Small intestine (tissue), 7 donors: Measurements from ENCODE around the gene B3GAT2. TPM values are rescaled to one million over a fixed set of nuclear protein-coding genes. Genes with fewer than 3 reads are reported as not detected.

Source experiments
- DNase-seq, 2 donors: peaks; one replicate each; pipeline versions ENCODE4 v3.0.0 to v3.0.0-alpha.2; 2013
- FAIRE-seq: peaks from 2 replicates; lab custom pipeline; 2012; peaks lifted over from hg19 to GRCh38; lab: Jason Lieb, UNC
- H3K27ac ChIP-seq, 3 donors: one replicate each; pipeline ENCODE4 v1.5.1; 2013; ENCODE audit warnings: low read length in 2 of 3, mild to moderate bottlenecking in 2 of 3, control low read depth in 1 of 3, inconsistent platforms in 1 of 3, low read depth in 1 of 3, moderate library complexity in 1 of 3
- H3K27me3 ChIP-seq, 3 donors: one replicate each; pipeline ENCODE4 v1.6.1; 2013; ENCODE audit warnings: low read length in 3 of 3, inconsistent platforms in 1 of 3; ENCODE audit not compliant: control insufficient read depth in 3 of 3, insufficient read depth in 3 of 3
- H3K36me3 ChIP-seq, 3 donors: one replicate each; pipeline ENCODE4 v1.6.1; 2013; ENCODE audit warnings: low read length in 3 of 3, inconsistent platforms in 1 of 3, low read depth in 1 of 3, mild to moderate bottlenecking in 1 of 3, moderate library complexity in 1 of 3; ENCODE audit not compliant: control insufficient read depth in 3 of 3, insufficient read depth in 2 of 3
- H3K4me1 ChIP-seq, 3 donors: one replicate each; pipeline ENCODE4 v1.6.1; 2013; ENCODE audit warnings: low read length in 2 of 3, inconsistent platforms in 1 of 3, low read depth in 1 of 3, mild to moderate bottlenecking in 1 of 3, moderate library complexity in 1 of 3; ENCODE audit not compliant: control insufficient read depth in 3 of 3, insufficient read depth in 2 of 3
- H3K4me3 ChIP-seq, 3 donors: one replicate each; pipeline ENCODE4 v1.5.1; 2013; ENCODE audit warnings: low read length in 3 of 3, control low read depth in 1 of 3, inconsistent platforms in 1 of 3, low read depth in 1 of 3, mild to moderate bottlenecking in 1 of 3, moderate library complexity in 1 of 3
- H3K9me3 ChIP-seq, 2 donors: one replicate each; pipeline ENCODE4 v1.6.1; 2013; ENCODE audit warnings: low read depth in 1 of 2, low read length in 1 of 2; ENCODE audit not compliant: control insufficient read depth in 2 of 2, insufficient read depth in 1 of 2
- WGBS, 3 donors: extraction: QIAGEN DNeasy Blood & Tissue Kit; methylation state at CpG; one replicate each; pipeline ENCODE4 v1.1.7; 2013; 5-methylcytosine and 5-hydroxymethylcytosine counted together
- polyA plus RNA-seq, 4 donors: library from polyadenylated mRNA; stranded (reverse) in 3 of 4; unstranded in 1 of 4; fragments of 200-250 nt in 3 of 4; fragments of 120-200 nt in 1 of 4; gene quantifications; one replicate each; pipeline versions ENCODE4 v1.2.1 to v1.2.3, GENCODE V29; 2013
- donor health status: healthy with polysubstance abuse.
- donor health status: control.
- donor health status: control.
- donor health status: Bipolar disorder and iron deficiency.
- donor health status: healthy.

B3GAT2 gene
- polyA plus RNA-seq, 4 donors, result 0.12 to 1.8 (median 0.25) TPM

GRCh38 chr6:70863343-70863742 lies 93.5 kb downstream of the B3GAT2 start:
- 75 to 85% (median 83%) methylated on average over 3 of the region's 3 CpGs for WGBS, 3 donors
- Histone ChIP-seq H3K27ac (no peak overlapping the region), H3K9me3 (no peaks in the 10 kb centered on the region), H3K36me3 (peaks cover 0 to 8% (median 0%) of the 10 kb centered on the region in 3 donors), H3K4me3 (no peak overlapping the region), H3K27me3 (no peaks in the 10 kb centered on the region), H3K4me1 (no peaks in the 10 kb centered on the region)
- DNase-seq (no peak), FAIRE-seq (no peak)

GRCh38 chr6:70860920-70861319 lies 95.9 kb downstream of the B3GAT2 start:
- FAIRE-seq (no peak), DNase-seq (no peak)
- Histone ChIP-seq H3K27me3 (no peaks in the 10 kb centered on the region), H3K36me3 (peaks cover 0 to 14% (median 4%) of the 10 kb centered on the region in 3 donors), H3K4me1 (no peaks in the 10 kb centered on the region), H3K27ac (no peak overlapping the region), H3K4me3 (no peak overlapping the region), H3K9me3 (no peaks in the 10 kb centered on the region)
- WGBS, 3 donors, result 70 to 88% (median 79%) methylated on average over 1 of the region's 1 CpG

DNA sequence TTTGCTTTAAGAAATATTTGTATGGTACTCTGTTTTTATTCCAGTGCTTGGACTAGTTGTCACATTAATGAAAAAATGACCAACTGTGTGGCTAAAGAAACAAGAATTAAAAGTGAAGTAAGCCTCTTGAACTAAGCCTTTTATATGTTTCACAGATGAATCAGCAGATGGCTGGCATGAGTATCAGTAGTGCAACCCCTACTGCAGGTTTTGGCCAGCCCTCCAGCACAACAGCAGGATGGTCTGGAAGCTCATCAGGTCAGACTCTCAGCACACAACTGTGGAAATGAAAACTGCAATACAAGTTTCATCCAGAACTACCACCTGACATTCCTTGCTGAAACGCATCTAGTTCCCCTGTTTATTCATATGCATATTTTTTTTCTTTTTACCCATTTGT lies 96.8 kb downstream of the B3GAT2 start:
- DNase-seq (no peak), FAIRE-seq (no peak)
- H3K4me3 ChIP-seq, result no peak overlapping the region
- H3K9me3 ChIP-seq, result no peaks in the 10 kb centered on the region
- H3K27ac ChIP-seq, result no peak overlapping the region
- no peaks in the 10 kb centered on the region for H3K27me3 ChIP-seq
- H3K36me3 ChIP-seq, result peaks cover 0 to 14% (median 4%) of the 10 kb centered on the region in 3 donors
- no peaks in the 10 kb centered on the region for H3K4me1 ChIP-seq
- WGBS, 3 donors, result 91 to 94% (median 94%) methylated on average over 1 of the region's 1 CpG

- no peaks in the 10 kb centered on the region for H3K9me3 ChIP-seq
- 89 to 92% (median 91%) methylated on average over 5 of the region's 5 CpGs for WGBS, 3 donors
- H3K4me1 ChIP-seq, result no peaks in the 10 kb centered on the region
- H3K36me3 ChIP-seq, result peaks cover 0 to 14% (median 4%) of the 10 kb centered on the region in 3 donors
- H3K27ac ChIP-seq, result no peak overlapping the region
- no peaks in the 10 kb centered on the region for H3K27me3 ChIP-seq
- DNase-seq, result no peak
- H3K4me3 ChIP-seq, result no peak overlapping the region
- FAIRE-seq, result no peak
Measured at GRCh38 chr6:70857387-70858077, 99.3 kb downstream of the B3GAT2 start.

- H3K27me3 ChIP-seq, result no peaks in the 10 kb centered on the region
- DNase-seq (no peak), FAIRE-seq (no peak)
- no peak overlapping the region for H3K27ac ChIP-seq
- H3K4me1 ChIP-seq, result no peaks in the 10 kb centered on the region
- no peaks in the 10 kb centered on the region for H3K9me3 ChIP-seq
- no peak overlapping the region for H3K4me3 ChIP-seq
- peaks cover 0 to 3% (median 2%) of the 10 kb centered on the region in 3 donors for H3K36me3 ChIP-seq
Measured at GRCh38 chr6:70852667-70853246, 104.1 kb downstream of the B3GAT2 start.

DNA sequence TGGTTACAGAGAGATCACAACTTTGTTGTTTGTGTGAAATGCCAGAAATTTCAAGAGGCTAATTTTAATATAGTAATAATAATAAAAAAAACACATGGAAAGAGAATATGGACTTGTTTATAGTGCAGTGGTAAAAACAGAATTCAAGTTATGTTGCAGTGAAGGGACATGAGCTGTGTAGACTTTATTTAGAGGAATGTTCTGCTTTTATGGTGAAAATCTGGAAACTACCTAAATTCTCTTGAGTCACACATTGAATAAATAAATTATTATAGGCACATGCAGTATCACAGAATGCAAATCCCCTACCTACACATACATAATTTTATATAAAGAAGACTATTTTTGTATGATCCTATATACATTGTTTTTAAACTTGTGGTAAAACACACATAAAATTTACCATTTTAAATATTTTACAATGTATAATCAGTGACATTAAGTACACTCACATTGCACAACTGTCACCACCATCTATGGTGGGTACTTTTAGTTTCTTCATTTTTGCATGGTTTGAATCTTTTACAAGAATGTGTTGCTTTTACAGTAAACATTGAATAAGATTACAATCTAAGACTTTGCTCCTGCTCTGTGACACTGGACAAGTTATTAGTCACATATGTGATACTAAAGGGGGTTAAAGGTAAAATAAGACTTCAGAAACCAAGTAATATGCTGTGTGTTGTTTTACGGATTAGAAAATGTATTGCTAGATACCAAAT lies 107.4 kb downstream of the B3GAT2 start:
- H3K9me3 ChIP-seq, result no peaks in the 10 kb centered on the region
- no peak overlapping the region for H3K27ac ChIP-seq
- FAIRE-seq, result no peak
- DNase-seq, result peak; percentile 26 to 54
- no peaks in the 10 kb centered on the region for H3K4me1 ChIP-seq
- no peaks in the 10 kb centered on the region for H3K27me3 ChIP-seq
- no peak overlapping the region for H3K4me3 ChIP-seq
- peaks cover 0 to 7% (median 0%) of the 10 kb centered on the region in 3 donors for H3K36me3 ChIP-seq
- WGBS, 3 donors, result 18 to 66% (median 45%) methylated on average over 1 of the region's 1 CpG

DNA sequence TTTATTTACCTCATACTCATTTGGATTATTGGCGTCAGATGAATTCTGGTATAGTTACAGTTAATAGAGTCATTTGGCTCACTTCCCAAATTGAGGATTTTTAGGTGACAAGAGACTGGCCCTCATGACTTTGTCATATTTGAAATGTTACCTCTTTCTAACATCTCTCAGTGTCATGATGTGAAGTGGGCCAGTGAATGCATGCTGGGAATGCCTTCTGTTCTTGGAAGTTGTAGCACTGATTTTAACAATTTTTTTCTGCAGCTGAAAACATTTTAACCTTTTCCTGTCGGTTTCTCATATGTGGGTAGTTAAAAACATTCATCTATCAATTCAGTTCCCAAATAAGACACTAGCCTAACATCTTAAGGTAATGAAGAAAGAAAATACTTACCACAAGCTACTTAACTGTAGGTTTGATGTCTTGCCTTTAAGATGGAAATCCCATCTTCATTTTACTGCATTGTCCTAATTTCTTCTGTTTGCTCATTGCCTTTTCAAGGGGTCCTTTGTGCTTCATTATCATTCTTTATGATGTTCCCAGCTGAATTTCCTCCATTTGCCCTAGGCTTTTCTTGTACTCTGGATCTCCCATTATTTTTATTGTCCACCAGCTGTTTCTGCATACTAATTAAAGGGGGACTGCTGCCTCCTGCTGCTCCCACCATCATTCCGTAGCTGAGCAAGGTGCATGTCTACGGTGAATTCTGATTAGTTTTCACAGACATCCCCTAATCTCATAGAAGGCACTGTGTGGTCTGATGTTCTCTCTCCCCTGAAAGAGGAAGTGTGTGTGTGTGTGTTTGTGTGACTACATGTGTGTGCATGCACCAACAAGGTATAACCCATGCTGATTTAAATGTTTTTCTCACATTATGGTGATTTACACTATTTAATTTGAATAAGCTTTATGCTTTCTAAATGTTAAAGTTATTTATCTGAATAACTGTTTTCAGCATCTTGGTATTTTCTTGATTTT lies 109.5 kb downstream of the B3GAT2 start:
- 90 to 96% (median 96%) methylated on average over 4 of the region's 4 CpGs for WGBS, 3 donors
- H3K27ac ChIP-seq, result no peak overlapping the region
- H3K36me3 ChIP-seq, result peaks cover 0 to 6% (median 0%) of the 10 kb centered on the region in 3 donors
- no peaks in the 10 kb centered on the region for H3K9me3 ChIP-seq
- H3K4me1 ChIP-seq, result no peaks in the 10 kb centered on the region
- H3K27me3 ChIP-seq, result no peaks in the 10 kb centered on the region
- FAIRE-seq (no peak), DNase-seq (no peak)
- no peak overlapping the region for H3K4me3 ChIP-seq
